HepG2 (cell line): ENCODE measurements around the gene ST8SIA1. TPM values are rescaled to one million over a fixed set of nuclear protein-coding genes. Genes with fewer than 3 reads are reported as not detected.

Experiments used
- ATAC-seq: fragments of 200-7000 bp; cut with Tn5 transposase; 3 replicates; pipeline ENCODE4 v1.9.1; 2020; ENCODE audit warnings: mild to moderate bottlenecking, moderate library complexity
- BruUV-seq: library from RNA; stranded (reverse); fragments of 400-500 nt; replicated peaks from 2 replicates; lab custom pipeline; 2021; lab: Mats Ljungman, UMichigan
- CTCF ChIA-PET: fragments of 300-600 bp; formaldehyde crosslinking; extraction: SDS; loops from one replicate; lab custom pipeline; 2021; ENCODE audit warnings: low total read pairs, inconsistent platforms, low intra/inter-chr PET ratio; lab: Yijun Ruan, JAX
- POLR2A ChIA-PET: fragments of 350-600 bp; sonication (Branson Sonifier 250); formaldehyde crosslinking; loops from one replicate; lab custom pipeline; 2020; ENCODE audit warnings: antibody characterized with exemption, inconsistent platforms; lab: Yijun Ruan, JAX
- DNase-seq: peaks from one replicate; pipeline ENCODE4 v3.0.0-alpha.2; 2015; ENCODE audit warnings: low spot score
- FAIRE-seq: peaks from 3 replicates; lab custom pipeline; 2011; peaks lifted over from hg19 to GRCh38; lab: Jason Lieb, UNC
- H2AFZ ChIP-seq: one replicate; pipeline ENCODE4 v1.6.1; 2011; ENCODE audit warnings: low read length, inconsistent platforms
- H3K27ac ChIP-seq: fragments of 300-600 bp; 3 replicates; pipeline ENCODE4 v1.8.0; 2011; ENCODE audit warnings: mixed run types, mild to moderate bottlenecking, mixed read lengths, low read length, inconsistent platforms; ENCODE audit not compliant: insufficient read depth; ENCODE audit errors: extremely low read length
- H3K27me3 ChIP-seq, 2 experiments: fragments of 200-600 bp in 1 of 2; 2 replicates in 1 of 2; 3 replicates in 1 of 2; pipeline versions ENCODE4 v1.6.0 to v1.8.0; 2011; ENCODE audit warnings: low read length in 2 of 2, mild to moderate bottlenecking in 2 of 2, moderate library complexity in 2 of 2, inconsistent platforms in 1 of 2; ENCODE audit not compliant: insufficient read depth in 2 of 2, control insufficient read depth in 1 of 2
- H3K36me3 ChIP-seq, 2 experiments: fragments of 200-600 bp in 1 of 2; replicated peaks in 1 of 2; 2 replicates in 1 of 2; 3 replicates in 1 of 2; pipeline versions ENCODE4 v1.5.1 to v1.8.0; 2011; ENCODE audit warnings: low read length in 2 of 2, inconsistent platforms in 1 of 2; ENCODE audit not compliant: insufficient read depth in 2 of 2, control insufficient read depth in 1 of 2
- H3K4me1 ChIP-seq: 2 replicates; pipeline ENCODE4 v1.5.1; 2012; ENCODE audit warnings: low read length, inconsistent platforms; ENCODE audit not compliant: insufficient read depth
- H3K4me2 ChIP-seq: 2 replicates; pipeline ENCODE4 v1.6.0; 2011; ENCODE audit warnings: low read depth, low read length, inconsistent platforms
- H3K4me3 ChIP-seq, 3 experiments: fragments of 200-600 bp in 1 of 3; sonication (generic), shearing (Covaris generic) in 1 of 3; replicated peaks in 1 of 3; 2 replicates each; pipeline ENCODE4 v1.5.1; 2011 to 2016; ENCODE audit warnings: low read length in 3 of 3, inconsistent platforms in 2 of 3, low read depth in 2 of 3, mild to moderate bottlenecking in 2 of 3, control low read depth in 1 of 3, mixed read lengths in 1 of 3; ENCODE audit not compliant: insufficient read depth in 1 of 3
- H3K79me2 ChIP-seq: one replicate; pipeline ENCODE4 v1.6.1; 2011; ENCODE audit warnings: low read length, inconsistent platforms; ENCODE audit not compliant: insufficient read depth
- H3K9ac ChIP-seq: 2 replicates; pipeline ENCODE4 v1.6.0; 2011; ENCODE audit warnings: mild to moderate bottlenecking, low read depth, low read length, inconsistent platforms; ENCODE audit not compliant: insufficient read depth
- H3K9me3 ChIP-seq: 2 replicates; pipeline ENCODE4 v1.5.1; 2012; ENCODE audit warnings: mild to moderate bottlenecking, low read length
- H4K20me1 ChIP-seq: 2 replicates; pipeline ENCODE4 v1.6.0; 2011; ENCODE audit warnings: inconsistent platforms, mild to moderate bottlenecking, low read length, moderate library complexity; ENCODE audit not compliant: insufficient read depth
- FOXO1 ChIP-seq: sonication (generic); formaldehyde crosslinking; IDR thresholded peaks from 2 replicates; pipeline ENCODE4 v1.4.0; 2020; ENCODE audit warnings: missing genetic modification reagents
- HOXA9 ChIP-seq: sonication (generic); formaldehyde crosslinking; IDR thresholded peaks from 2 replicates; pipeline ENCODE4 v1.8.1; 2022; ENCODE audit warnings: missing genetic modification reagents, mild to moderate bottlenecking, moderate library complexity, borderline replicate concordance
- MTERF4 ChIP-seq: sonication (generic); formaldehyde crosslinking; IDR thresholded peaks from 2 replicates; pipeline ENCODE4 v1.8.0; 2023; ENCODE audit warnings: mild to moderate bottlenecking, missing genetic modification reagents
- NR2F1 ChIP-seq, 2 experiments: fragments of 450-650 bp in 1 of 2; formaldehyde crosslinking in 1 of 2; IDR thresholded peaks; 2 replicates each; pipeline versions ENCODE4 v1.5.0 to v1.6.1; 2016 to 2020; ENCODE audit warnings: mild to moderate bottlenecking in 1 of 2, missing compliant biosample characterization in 1 of 2, missing genetic modification reagents in 1 of 2, moderate library complexity in 1 of 2
- RARA ChIP-seq: IDR thresholded peaks from 2 replicates; pipeline ENCODE4 v1.6.1; 2016; ENCODE audit warnings: missing genetic modification reagents, missing compliant biosample characterization
- THAP7 ChIP-seq: sonication (generic); formaldehyde crosslinking; IDR thresholded peaks from 2 replicates; pipeline ENCODE4 v1.8.1; 2023; ENCODE audit warnings: mild to moderate bottlenecking, missing genetic modification reagents
- ZBTB34 ChIP-seq: sonication (generic); formaldehyde crosslinking; IDR thresholded peaks from 2 replicates; pipeline ENCODE4 v1.8.0; 2022; ENCODE audit warnings: mild to moderate bottlenecking, missing genetic modification reagents
- ZNF501 ChIP-seq: sonication (generic); formaldehyde crosslinking; IDR thresholded peaks from 2 replicates; pipeline ENCODE4 v1.5.1; 2020; ENCODE audit warnings: mild to moderate bottlenecking, moderate library complexity, missing genetic modification reagents
- ZNF629 ChIP-seq: sonication (generic); formaldehyde crosslinking; conservative IDR thresholded peaks from 2 replicates; pipeline ENCODE4 v1.5.0; 2020; ENCODE audit warnings: missing genetic modification reagents
- ZNF660 ChIP-seq: sonication (generic); formaldehyde crosslinking; IDR thresholded peaks from 2 replicates; pipeline ENCODE4 v1.5.1; 2020; ENCODE audit warnings: mild to moderate bottlenecking, low read depth, missing genetic modification reagents, borderline replicate concordance
- ZNF678 ChIP-seq: sonication (generic); formaldehyde crosslinking; IDR thresholded peaks from 2 replicates; pipeline ENCODE4 v1.4.0; 2020; ENCODE audit warnings: mild to moderate bottlenecking, missing genetic modification reagents
- ZSCAN29 ChIP-seq: sonication (generic); formaldehyde crosslinking; conservative IDR thresholded peaks from 2 replicates; pipeline ENCODE4 v1.4.0; 2020; ENCODE audit warnings: mild to moderate bottlenecking, missing genetic modification reagents
- WGBS: methylation state at CpG from one replicate; pipeline ENCODE4 v1.1.6; 2017; ENCODE audit warnings: low lambda C conversion rate; 5-methylcytosine and 5-hydroxymethylcytosine counted together
- in situ Hi-C: cut with HindIII; loops from 2 replicates; pipeline ENCODE4 v1.10.0; 2017; ENCODE audit warnings: low pct_unique_long_range_greater_than_20kb; ENCODE audit not compliant: extremely low pct_ligation_motif_present
- intact Hi-C: fragments of 100-400 bp; cut with micrococcal nuclease; formaldehyde crosslinking; loops from one replicate; pipeline ENCODE4 v1.10.0; 2022; ENCODE audit not compliant: unreplicated experiment
- polyA plus RNA-seq, 8 experiments: library from polyadenylated mRNA; depleted of rRNA in 3 of 8; stranded (reverse) in 7 of 8; unstranded in 1 of 8; fragments of >200 nt; fragmentation: Illumina TruSeq in 4 of 8; extraction: Trizol in 4 of 8; gene quantifications; 2 replicates each; pipeline versions ENCODE4 v1.2.1 to v1.2.3, GENCODE V29; 2011 to 2016; ENCODE audit warnings: low read depth in 4 of 8, missing spikeins in 1 of 8, mixed read lengths in 1 of 8; ENCODE audit not compliant: insufficient read depth in 1 of 8
- total RNA-seq, 5 experiments: library from RNA; depleted of rRNA; stranded (reverse); fragments of >200 nt; fragmentation: Illumina TruSeq; extraction: Trizol; gene quantifications; 2 replicates each; pipeline ENCODE4 v1.2.3, GENCODE V29; 2016; ENCODE audit warnings: low read depth in 1 of 5
- TF ChIP-seq, protein P1 (sequence below): sonication (generic); formaldehyde crosslinking; IDR thresholded peaks from 2 replicates; pipeline ENCODE4 v1.4.0; 2020; ENCODE audit warnings: mild to moderate bottlenecking, missing genetic modification reagents, borderline replicate concordance
- TF ChIP-seq, protein P2 (sequence below): sonication (generic); formaldehyde crosslinking; IDR thresholded peaks from 2 replicates; pipeline ENCODE4 v1.8.1; 2023; ENCODE audit warnings: missing genetic modification reagents, mild to moderate bottlenecking, borderline replicate concordance
- TF ChIP-seq, protein P3 (sequence below): sonication (generic); formaldehyde crosslinking; IDR thresholded peaks from 2 replicates; pipeline ENCODE4 v1.4.0; 2020; ENCODE audit warnings: missing genetic modification reagents

ST8SIA1 gene
- total and polyA plus RNA-seq, 2 of the 13 experiments (the other 11 are each of a cell fraction or from before 2014, with no cell fraction given), result not detected

- no peak overlapping the region for H3K27ac ChIP-seq
- intact Hi-C loops, result no loop called here
- H3K79me2 ChIP-seq, result no peaks in the 10 kb centered on the region
- TF ChIP-seq ZBTB34 (CRISPR knock-in tag) (no peak), ZNF678 (no peak), MTERF4 (CRISPR knock-in tag) (no peak), THAP7 (CRISPR knock-in tag) (no peak), RARA (CRISPR knock-in tag) (no peak), ZSCAN29 (no peak), HOXA9 (CRISPR knock-in tag) (no peak), ZNF660 (CRISPR knock-in tag) (no peak), ZNF629 (CRISPR knock-in tag) (no peak), FOXO1 (CRISPR knock-in tag) (no peak), NR2F1 (CRISPR knock-in tag; IDR thresholded peaks at IDR 0.05) (no peak), ZNF501 (CRISPR knock-in tag) (no peak)
- TF ChIP-seq, protein P1, sequence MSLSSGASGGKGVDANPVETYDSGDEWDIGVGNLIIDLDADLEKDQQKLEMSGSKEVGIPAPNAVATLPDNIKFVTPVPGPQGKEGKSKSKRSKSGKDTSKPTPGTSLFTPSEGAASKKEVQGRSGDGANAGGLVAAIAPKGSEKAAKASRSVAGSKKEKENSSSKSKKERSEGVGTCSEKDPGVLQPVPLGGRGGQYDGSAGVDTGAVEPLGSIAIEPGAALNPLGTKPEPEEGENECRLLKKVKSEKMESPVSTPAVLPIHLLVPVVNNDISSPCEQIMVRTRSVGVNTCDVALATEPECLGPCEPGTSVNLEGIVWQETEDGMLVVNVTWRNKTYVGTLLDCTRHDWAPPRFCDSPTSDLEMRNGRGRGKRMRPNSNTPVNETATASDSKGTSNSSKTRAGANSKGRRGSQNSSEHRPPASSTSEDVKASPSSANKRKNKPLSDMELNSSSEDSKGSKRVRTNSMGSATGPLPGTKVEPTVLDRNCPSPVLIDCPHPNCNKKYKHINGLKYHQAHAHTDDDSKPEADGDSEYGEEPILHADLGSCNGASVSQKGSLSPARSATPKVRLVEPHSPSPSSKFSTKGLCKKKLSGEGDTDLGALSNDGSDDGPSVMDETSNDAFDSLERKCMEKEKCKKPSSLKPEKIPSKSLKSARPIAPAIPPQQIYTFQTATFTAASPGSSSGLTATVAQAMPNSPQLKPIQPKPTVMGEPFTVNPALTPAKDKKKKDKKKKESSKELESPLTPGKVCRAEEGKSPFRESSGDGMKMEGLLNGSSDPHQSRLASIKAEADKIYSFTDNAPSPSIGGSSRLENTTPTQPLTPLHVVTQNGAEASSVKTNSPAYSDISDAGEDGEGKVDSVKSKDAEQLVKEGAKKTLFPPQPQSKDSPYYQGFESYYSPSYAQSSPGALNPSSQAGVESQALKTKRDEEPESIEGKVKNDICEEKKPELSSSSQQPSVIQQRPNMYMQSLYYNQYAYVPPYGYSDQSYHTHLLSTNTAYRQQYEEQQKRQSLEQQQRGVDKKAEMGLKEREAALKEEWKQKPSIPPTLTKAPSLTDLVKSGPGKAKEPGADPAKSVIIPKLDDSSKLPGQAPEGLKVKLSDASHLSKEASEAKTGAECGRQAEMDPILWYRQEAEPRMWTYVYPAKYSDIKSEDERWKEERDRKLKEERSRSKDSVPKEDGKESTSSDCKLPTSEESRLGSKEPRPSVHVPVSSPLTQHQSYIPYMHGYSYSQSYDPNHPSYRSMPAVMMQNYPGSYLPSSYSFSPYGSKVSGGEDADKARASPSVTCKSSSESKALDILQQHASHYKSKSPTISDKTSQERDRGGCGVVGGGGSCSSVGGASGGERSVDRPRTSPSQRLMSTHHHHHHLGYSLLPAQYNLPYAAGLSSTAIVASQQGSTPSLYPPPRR (CRISPR knock-in tag), result no peak
- TF ChIP-seq, protein P2, sequence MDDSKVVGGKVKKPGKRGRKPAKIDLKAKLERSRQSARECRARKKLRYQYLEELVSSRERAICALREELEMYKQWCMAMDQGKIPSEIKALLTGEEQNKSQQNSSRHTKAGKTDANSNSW (CRISPR knock-in tag), result no peak
- TF ChIP-seq, protein P3, sequence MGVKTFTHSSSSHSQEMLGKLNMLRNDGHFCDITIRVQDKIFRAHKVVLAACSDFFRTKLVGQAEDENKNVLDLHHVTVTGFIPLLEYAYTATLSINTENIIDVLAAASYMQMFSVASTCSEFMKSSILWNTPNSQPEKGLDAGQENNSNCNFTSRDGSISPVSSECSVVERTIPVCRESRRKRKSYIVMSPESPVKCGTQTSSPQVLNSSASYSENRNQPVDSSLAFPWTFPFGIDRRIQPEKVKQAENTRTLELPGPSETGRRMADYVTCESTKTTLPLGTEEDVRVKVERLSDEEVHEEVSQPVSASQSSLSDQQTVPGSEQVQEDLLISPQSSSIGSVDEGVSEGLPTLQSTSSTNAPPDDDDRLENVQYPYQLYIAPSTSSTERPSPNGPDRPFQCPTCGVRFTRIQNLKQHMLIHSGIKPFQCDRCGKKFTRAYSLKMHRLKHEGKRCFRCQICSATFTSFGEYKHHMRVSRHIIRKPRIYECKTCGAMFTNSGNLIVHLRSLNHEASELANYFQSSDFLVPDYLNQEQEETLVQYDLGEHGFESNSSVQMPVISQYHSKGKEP, result no peak
Measured at GRCh38 chr12:22276313-22276712, 58.2 kb downstream of the ST8SIA1 start.

More at GRCh38 chr12:22276313-22276712, 58.2 kb downstream of the ST8SIA1 start:
- CTCF ChIA-PET, result no interaction called here
- WGBS, result 2% methylated on average over 5 of the region's 5 CpGs
- POLR2A ChIA-PET, result no interaction called here
- Histone ChIP-seq H2AFZ (no peak overlapping the region), H3K4me1 (no peaks in the 10 kb centered on the region), H3K4me3 (no peak overlapping the region), H3K9me3 (no peaks in the 10 kb centered on the region), H3K27me3 (no peaks in the 10 kb centered on the region), H3K4me2 (no peak overlapping the region), H3K36me3 (no peaks in the 10 kb centered on the region), H3K9ac (no peak overlapping the region), H4K20me1 (no peaks in the 10 kb centered on the region)
- no TSS peak for BruUV-seq
- FAIRE-seq, result no peak
- no peak for ATAC-seq
- DNase-seq, result no peak
- in situ Hi-C loops, result no loop called here
